Tibial nerve (tissue), 3 donors: ENCODE data around the gene USP48.

Experiments used
- EP300 ChIP-seq, 2 donors: sonication (generic); formaldehyde crosslinking; IDR thresholded peaks; one replicate each; pipeline ENCODE4 v1.6.1; 2017; ENCODE audit warnings: antibody characterized with exemption in 2 of 2, mild to moderate bottlenecking in 1 of 2
- POLR2A ChIP-seq, 2 donors: fragments of 450-650 bp; IDR thresholded peaks; one replicate each; pipeline ENCODE4 v1.6.1; 2017; ENCODE audit warnings: antibody characterized with exemption in 2 of 2, mild to moderate bottlenecking in 2 of 2, moderate library complexity in 2 of 2

- no peak for TF ChIP-seq POLR2A (IDR thresholded peaks at IDR 0.05)
- TF ChIP-seq EP300 (IDR thresholded peaks at IDR 0.05): no peak
Observed at GRCh38 chr1:21670059-21670881, 112.7 kb downstream of the USP48 start.
